COLO668 (cell line): ENCODE results near the gene NGRN.

ENCODE experiments used
- DNase-seq: peaks from one replicate; lab custom pipeline; 2025; ENCODE audit not compliant: unreplicated experiment; lab: John Stamatoyannopoulos, UW

Gene NGRN, protein sequence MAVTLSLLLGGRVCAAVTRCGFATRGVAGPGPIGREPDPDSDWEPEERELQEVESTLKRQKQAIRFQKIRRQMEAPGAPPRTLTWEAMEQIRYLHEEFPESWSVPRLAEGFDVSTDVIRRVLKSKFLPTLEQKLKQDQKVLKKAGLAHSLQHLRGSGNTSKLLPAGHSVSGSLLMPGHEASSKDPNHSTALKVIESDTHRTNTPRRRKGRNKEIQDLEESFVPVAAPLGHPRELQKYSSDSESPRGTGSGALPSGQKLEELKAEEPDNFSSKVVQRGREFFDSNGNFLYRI

GRCh38 chr15:90265271-90266060, at the start of gene NGRN:
Gene NGRN (plus strand): TSS chr15:90265672. CDS start chr15:90265713, 41 bp downstream.
- peak; percentile 89 for DNase-seq

GRCh38 chr15:90217671-90218394, 47.6 kb upstream of the NGRN start:
- DNase-seq = no peak

GRCh38 chr15:90219421-90220141, 45.9 kb upstream of the NGRN start:
- DNase-seq = peak; percentile 47

DNA sequence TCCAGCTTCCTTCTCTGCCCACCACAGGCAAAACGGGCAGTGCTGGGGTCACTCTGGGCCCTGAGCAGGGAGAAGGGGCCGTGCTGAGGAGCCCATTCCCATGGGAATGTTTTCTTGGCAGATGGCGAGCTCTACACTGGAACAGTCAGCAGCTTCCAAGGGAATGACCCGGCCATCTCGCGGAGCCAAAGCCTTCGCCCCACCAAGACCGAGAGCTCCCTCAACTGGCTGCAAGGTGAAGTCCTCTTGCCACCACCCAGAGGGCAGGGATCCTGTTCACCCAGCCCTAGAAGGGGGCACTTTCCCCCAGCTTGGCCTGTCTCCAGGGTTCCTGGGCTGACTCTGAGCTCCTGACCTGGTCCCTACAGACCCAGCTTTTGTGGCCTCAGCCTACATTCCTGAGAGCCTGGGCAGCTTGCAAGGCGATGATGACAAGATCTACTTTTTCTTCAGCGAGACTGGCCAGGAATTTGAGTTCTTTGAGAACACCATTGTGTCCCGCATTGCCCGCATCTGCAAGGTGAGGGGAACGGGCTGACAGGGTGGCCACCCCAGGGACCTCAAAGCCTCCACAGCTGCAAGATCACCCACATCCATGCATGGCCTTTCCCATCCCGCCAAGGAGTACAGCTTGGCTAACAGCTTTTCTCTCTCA, 44.1 kb upstream of the NGRN start:
- peak; percentile 72 for DNase-seq

DNA sequence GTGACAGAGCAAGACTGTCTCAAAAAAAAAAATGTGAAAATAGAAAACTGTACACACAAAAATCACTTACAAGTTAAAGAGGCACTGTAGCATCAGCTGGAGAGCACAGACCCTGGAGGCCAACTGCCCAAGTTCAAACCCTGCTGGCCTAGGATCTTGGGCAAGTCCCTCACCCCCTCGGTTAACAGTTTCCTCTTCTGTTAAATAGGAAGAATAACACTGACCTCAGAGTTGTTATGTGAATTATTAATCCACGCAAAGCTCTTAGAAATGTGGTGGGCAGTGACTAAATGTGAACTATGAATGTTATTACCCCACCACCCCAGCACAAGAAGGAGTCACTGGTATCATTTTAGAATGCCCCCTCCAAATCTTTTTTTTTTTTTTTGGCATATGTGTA, 42.9 kb upstream of the NGRN start:
- DNase-seq = no peak

DNA sequence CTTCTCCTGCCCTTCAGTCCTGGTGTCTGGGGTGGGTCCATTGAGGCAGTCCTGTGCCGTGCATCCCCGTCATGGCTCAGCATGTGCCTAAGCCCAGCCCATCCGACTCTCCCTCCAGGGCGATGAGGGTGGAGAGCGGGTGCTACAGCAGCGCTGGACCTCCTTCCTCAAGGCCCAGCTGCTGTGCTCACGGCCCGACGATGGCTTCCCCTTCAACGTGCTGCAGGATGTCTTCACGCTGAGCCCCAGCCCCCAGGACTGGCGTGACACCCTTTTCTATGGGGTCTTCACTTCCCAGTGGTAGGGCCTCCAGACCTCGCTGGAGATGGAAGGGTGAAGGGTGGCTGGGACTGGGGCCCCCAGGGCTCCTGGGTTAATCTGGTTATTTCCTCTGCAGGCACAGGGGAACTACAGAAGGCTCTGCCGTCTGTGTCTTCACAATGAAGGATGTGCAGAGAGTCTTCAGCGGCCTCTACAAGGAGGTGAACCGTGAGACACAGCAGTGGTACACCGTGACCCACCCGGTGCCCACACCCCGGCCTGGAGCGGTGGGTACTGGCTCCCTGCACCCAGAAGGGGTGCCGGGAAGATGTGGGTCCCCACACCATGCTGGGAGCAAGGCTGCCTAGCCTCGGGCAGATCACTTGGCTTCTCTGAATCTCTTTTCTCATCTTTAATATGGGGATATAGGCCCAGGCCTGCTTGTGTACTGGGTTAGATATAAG, 41.9 kb upstream of the NGRN start:
- DNase-seq = no peak

- no peak for DNase-seq
Observed at GRCh38 chr15:90225047-90225446, 40.4 kb upstream of the NGRN start.

DNA sequence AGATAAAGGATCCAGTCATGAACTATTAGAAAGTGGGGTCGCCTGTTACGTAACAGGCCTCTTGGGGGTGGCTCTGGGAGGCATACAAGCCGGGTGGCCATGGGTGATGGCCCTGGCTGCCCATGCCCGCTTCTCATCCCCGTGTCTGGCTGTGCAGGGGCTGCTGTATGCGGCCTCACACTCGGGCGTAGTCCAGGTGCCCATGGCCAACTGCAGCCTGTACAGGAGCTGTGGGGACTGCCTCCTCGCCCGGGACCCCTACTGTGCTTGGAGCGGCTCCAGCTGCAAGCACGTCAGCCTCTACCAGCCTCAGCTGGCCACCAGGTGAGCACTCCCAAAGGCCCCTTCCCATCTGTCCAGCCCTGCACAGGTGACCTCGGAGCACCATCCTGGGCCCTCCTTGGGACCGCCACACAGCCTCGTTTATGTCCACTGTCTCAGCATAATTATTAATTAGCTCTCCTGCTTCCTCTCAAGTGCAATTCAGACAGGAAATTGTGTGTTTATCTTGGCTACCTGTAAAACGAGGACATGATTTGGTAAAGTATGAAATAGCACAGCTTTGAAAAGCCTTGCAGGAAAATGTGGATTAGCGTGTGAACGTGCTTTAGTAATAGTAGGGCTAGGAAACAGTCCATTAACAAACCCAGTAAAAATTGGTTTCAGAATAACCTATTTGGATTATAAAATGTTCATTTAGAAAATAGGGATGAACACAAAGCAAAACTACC, 39.8 kb upstream of the NGRN start:
- DNase-seq = no peak

DNA sequence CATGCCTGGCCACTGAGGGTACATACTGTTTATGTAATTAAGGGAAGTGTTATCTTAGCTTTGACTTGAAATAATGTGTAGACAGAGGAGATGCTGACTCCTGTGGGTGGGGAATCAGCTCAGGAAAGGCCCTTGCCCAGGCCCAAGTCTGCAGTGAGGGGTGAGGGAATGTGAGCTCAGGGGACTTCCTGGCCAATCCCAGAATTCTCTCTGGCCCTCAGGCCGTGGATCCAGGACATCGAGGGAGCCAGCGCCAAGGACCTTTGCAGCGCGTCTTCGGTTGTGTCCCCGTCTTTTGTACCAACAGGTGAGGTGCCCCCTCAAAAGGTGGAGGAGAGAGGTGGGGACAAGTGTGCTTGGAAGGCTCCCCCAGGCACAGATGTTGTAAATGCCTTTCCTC, 38.1 kb upstream of the NGRN start:
- no peak for DNase-seq

DNA sequence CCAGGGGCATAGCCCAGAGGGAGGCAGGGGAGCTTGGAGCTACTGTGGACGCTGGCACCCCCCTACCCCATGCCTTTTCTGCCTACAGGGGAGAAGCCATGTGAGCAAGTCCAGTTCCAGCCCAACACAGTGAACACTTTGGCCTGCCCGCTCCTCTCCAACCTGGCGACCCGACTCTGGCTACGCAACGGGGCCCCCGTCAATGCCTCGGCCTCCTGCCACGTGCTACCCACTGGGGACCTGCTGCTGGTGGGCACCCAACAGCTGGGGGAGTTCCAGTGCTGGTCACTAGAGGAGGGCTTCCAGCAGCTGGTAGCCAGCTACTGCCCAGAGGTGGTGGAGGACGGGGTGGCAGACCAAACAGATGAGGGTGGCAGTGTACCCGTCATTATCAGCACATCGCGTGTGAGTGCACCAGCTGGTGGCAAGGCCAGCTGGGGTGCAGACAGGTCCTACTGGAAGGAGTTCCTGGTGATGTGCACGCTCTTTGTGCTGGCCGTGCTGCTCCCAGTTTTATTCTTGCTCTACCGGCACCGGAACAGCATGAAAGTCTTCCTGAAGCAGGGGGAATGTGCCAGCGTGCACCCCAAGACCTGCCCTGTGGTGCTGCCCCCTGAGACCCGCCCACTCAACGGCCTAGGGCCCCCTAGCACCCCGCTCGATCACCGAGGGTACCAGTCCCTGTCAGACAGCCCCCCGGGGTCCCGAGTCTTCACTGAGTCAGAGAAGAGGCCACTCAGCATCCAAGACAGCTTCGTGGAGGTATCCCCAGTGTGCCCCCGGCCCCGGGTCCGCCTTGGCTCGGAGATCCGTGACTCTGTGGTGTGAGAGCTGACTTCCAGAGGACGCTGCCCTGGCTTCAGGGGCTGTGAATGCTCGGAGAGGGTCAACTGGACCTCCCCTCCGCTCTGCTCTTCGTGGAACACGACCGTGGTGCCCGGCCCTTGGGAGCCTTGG, 37.4 kb upstream of the NGRN start:
- no peak for DNase-seq

DNA sequence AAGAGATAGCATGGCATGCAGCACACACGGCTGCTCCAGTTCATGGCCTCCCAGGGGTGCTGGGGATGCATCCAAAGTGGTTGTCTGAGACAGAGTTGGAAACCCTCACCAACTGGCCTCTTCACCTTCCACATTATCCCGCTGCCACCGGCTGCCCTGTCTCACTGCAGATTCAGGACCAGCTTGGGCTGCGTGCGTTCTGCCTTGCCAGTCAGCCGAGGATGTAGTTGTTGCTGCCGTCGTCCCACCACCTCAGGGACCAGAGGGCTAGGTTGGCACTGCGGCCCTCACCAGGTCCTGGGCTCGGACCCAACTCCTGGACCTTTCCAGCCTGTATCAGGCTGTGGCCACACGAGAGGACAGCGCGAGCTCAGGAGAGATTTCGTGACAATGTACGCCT, 36.5 kb upstream of the NGRN start:
- DNase-seq = no peak

DNA sequence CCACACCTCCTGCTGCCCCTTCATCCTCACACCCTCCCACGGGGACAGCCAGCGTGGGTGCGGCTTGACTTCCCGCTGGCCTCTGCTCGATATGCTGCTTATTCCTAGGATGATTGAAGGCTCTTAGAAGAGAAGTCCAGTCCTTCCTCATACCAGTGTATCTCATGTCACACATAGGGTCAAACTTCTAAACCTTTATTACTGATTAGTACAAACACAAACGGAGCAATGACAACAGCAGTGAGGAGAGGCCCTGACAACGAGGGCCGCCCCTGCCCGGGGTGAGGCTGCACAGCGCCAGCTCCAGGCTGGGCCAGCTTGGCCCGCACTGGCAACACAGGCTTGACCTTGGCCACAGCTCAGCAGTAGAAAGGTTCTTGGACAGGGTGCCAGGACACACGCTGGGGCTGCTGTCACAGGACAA, 35.4 kb upstream of the NGRN start:
- no peak for DNase-seq

- DNase-seq = no peak
Observed at GRCh38 chr15:90230610-90231009, 34.9 kb upstream of the NGRN start.

- DNase-seq = peak; percentile 15
Observed at GRCh38 chr15:90231028-90232017, 34.1 kb upstream of the NGRN start.

DNA sequence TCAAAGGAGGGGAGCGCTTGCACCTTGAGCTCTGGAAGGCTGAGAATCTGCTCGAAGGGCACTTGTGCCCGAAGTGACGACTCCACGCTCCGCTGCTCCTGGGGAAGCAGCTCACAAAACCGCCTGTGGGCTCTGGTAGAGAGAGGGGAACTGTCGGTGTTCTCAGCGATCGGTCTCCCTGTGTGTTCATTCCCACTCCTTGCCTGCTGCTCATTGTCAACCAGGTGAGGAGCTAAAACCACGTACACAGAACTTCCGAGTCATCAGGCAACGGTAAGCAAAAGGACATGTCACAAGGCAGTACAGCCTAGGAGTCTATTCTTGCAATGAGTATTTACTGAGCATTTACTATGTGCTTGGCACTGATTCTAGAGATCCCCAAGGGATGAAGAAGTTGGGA, 33.3 kb upstream of the NGRN start:
- DNase-seq = peak; percentile 27

DNA sequence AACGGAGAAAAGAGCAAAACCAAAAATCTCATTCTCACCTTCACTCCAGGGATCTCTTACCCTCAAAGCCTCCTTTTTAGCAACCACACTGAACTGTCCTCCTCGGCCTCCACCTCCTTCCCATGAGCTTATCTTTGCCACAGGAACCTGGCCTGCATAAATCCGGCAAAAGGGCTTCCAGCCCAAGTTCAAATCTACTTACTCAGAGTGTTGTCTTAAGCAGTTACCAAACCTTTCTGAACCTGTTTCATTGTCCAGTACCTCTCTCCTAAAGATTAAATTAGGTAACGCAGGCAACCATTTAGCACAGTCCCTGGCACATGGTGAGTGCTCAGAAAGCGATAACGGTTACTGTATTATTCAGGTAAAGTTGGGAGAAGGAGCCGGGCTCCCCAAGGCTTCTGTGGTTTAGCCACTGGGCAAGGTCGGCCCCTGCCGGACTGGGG, 32.5 kb upstream of the NGRN start:
- DNase-seq = no peak
